Karpas-422 (cell line): ENCODE measurements around the gene MGAT5. TPM values are rescaled to one million over a fixed set of nuclear protein-coding genes. Genes with fewer than 3 reads are reported as not detected.

Source experiments
- DNase-seq: peaks from one replicate; pipeline ENCODE4 v3.0.0-alpha.2; 2015
- H2AFZ ChIP-seq: fragments of 200-600 bp; sonication (generic); 2 replicates; pipeline ENCODE4 v1.6.1; 2014; ENCODE audit warnings: antibody characterized with exemption, low read length, mixed read lengths
- H3K27ac ChIP-seq: fragments of 200-600 bp; sonication (generic); 2 replicates; pipeline ENCODE4 v1.5.1; 2014; ENCODE audit warnings: mild to moderate bottlenecking, low read length, moderate library complexity
- H3K27me3 ChIP-seq: fragments of 200-600 bp; sonication (generic); 2 replicates; pipeline ENCODE4 v1.6.1; 2014; ENCODE audit warnings: low read length, mixed read lengths
- H3K36me3 ChIP-seq: fragments of 200-600 bp; sonication (generic); 2 replicates; pipeline ENCODE4 v1.6.1; 2014; ENCODE audit warnings: low read length, mixed read lengths; ENCODE audit not compliant: insufficient read depth
- H3K4me1 ChIP-seq: fragments of 200-600 bp; sonication (generic); 2 replicates; pipeline ENCODE4 v1.6.1; 2014; ENCODE audit warnings: mild to moderate bottlenecking, low read length, mixed read lengths
- H3K4me2 ChIP-seq: fragments of 200-600 bp; sonication (generic); 2 replicates; pipeline ENCODE4 v1.6.1; 2014; ENCODE audit warnings: low read length, low read depth, mild to moderate bottlenecking; ENCODE audit not compliant: poor library complexity, severe bottlenecking
- H3K4me3 ChIP-seq: fragments of 200-600 bp; sonication (generic); 2 replicates; pipeline ENCODE4 v1.5.1; 2014; ENCODE audit warnings: mild to moderate bottlenecking, antibody characterized with exemption, low read length, mixed read lengths
- H3K79me2 ChIP-seq: fragments of 200-600 bp; sonication (generic); 2 replicates; pipeline ENCODE4 v1.6.1; 2014; ENCODE audit warnings: mild to moderate bottlenecking, low read length, mixed read lengths
- H3K9ac ChIP-seq: fragments of 200-600 bp; sonication (generic); 2 replicates; pipeline ENCODE4 v1.6.0; 2014; ENCODE audit warnings: low read length
- H3K9me2 ChIP-seq: fragments of 200-600 bp; sonication (generic), shearing (Covaris generic); replicated peaks from 2 replicates; pipeline ENCODE4 v1.6.0; 2014; ENCODE audit warnings: mild to moderate bottlenecking, low read length, moderate library complexity; ENCODE audit not compliant: insufficient read depth
- H3K9me3 ChIP-seq: fragments of 300-700, 200-600 bp; sonication (generic); 2 replicates; pipeline ENCODE4 v1.6.1; 2014; ENCODE audit warnings: low read length, mixed read lengths
- H4K20me1 ChIP-seq: fragments of 200-600 bp; sonication (generic); 2 replicates; pipeline ENCODE4 v1.6.1; 2014; ENCODE audit warnings: mild to moderate bottlenecking, antibody characterized with exemption, low read length, low read depth; ENCODE audit not compliant: insufficient read depth
- small RNA-seq: library from RNA; depleted of rRNA; stranded (forward); fragments of <200 nt; gene quantifications from one replicate; pipeline ENCODE3, GENCODE V24; 2014
- total RNA-seq: library from RNA; depleted of rRNA; stranded (reverse); fragments of >200 nt; shearing (Covaris generic); gene quantifications from 2 replicates; pipeline ENCODE4 v1.2.3, GENCODE V29; 2014; ENCODE audit warnings: low replicate concordance

MGAT5 gene
- total RNA-seq, 1 experiment from 2014 or later, result 22.7 TPM

DNA sequence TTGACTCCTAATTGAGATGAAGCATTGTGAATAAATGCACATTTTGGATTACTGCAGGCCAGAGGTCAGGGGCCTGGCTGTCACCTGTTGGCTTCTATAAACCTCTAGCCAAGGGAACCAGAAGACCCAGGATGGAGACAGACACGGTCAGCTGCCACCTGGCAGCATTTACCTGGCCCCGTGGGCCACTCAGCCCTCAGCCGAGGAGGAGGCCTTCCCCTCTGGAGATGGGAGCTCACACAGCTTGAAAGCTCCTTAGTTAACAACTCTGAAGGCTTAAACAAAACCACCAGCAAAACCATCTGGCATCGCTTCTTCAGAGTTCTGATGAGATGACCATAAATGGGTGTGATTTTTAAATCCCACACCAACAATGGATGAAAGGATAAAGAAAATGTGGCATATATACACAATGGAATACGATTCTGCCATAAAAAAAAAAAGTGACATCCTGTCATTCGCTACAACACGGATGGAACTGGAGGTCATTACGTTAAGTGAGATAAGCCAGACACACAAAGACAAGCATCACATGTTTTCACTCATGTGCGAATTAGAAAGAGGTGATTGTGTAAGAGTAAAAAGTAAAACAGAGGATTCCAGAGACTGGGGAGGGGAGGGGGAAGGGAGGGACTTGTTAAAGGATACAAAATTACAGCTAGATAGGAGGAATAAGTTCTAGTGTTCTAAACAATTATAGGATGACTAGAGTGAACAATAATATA, 246.5 kb downstream of the MGAT5 start:
- H2AFZ ChIP-seq, result no peak overlapping the region
- H3K9me2 ChIP-seq, result no peaks in the 10 kb centered on the region
- H3K9me3 ChIP-seq, result no peaks in the 10 kb centered on the region

DNA sequence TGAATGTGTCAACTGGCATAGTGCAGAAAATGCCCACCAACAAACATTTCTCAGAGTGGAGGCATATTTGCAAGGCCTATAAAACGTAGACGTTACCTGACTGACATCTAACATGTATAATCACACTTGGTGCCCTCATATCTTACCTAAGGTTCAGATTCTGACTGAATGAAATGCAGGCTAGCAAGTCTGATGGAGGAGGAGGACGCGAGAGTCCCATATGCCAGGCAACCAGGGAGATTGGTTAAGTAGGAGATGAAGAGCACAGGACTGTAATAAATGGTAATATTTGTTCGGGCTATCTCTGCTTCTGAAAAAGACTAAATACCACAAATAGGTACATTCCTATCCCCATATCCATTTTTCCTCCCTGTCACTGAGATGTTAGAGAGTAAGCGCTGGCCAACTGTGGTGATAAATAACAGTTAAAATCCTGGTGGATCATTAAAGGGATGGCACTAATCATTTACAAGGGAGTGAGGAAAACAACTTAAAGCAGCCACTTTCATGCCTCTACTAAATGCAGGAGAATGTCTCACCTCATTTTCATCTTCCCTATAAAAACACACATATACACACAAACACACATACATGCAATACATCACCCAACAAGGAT, 247.7 kb downstream of the MGAT5 start:
- Histone ChIP-seq H3K27me3 (no peaks in the 10 kb centered on the region), H3K9me3 (no peaks in the 10 kb centered on the region), H3K4me1 (no peaks in the 10 kb centered on the region), H3K4me2 (no peak overlapping the region), H3K4me3 (no peak overlapping the region), H4K20me1 (0 out of 2 replicates have a peak, but pooled peaks cover 3% of the 10 kb centered on the region), H3K36me3 (no peaks in the 10 kb centered on the region), H3K27ac (no peak overlapping the region), H3K79me2 (no peaks in the 10 kb centered on the region), H2AFZ (no peak overlapping the region), H3K9ac (no peak overlapping the region), H3K9me2 (no peaks in the 10 kb centered on the region)
- no peak for DNase-seq

More for the DNA sequence above, 246.5 kb downstream of the MGAT5 start:
- H3K9ac ChIP-seq, result no peak overlapping the region
- no peaks in the 10 kb centered on the region for H3K79me2 ChIP-seq
- no peak overlapping the region for H3K4me2 ChIP-seq
- H3K4me1 ChIP-seq, result no peaks in the 10 kb centered on the region
- H3K4me3 ChIP-seq, result no peak overlapping the region
- H3K27me3 ChIP-seq, result no peaks in the 10 kb centered on the region
- 0 out of 2 replicates have a peak, but pooled peaks cover 3% of the 10 kb centered on the region for H4K20me1 ChIP-seq
- H3K36me3 ChIP-seq, result no peaks in the 10 kb centered on the region
- no peak for DNase-seq
- H3K27ac ChIP-seq, result no peak overlapping the region

DNA sequence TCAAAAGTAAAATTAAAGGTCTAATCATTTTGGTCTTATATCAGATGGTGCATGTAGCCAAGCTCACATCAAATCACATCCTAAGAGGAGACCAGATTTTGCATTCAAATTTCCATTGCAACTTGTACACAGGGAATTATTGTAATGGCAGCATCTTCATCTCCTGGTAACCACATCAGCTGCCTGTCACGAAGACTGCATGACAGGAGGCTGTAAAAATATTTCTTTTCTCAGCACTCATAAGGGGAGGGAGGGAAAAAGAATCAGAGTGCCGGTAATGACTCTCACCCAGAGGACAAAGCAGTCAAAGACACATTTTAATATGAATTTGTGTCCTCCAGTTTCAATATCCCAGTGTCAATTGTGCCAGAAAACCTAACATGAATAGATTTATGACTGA, 248.2 kb downstream of the MGAT5 start:
- Histone ChIP-seq H3K9me2 (no peaks in the 10 kb centered on the region), H3K9ac (no peak overlapping the region), H3K4me3 (no peak overlapping the region), H3K4me1 (no peaks in the 10 kb centered on the region), H3K27me3 (no peaks in the 10 kb centered on the region), H4K20me1 (0 out of 2 replicates have a peak, but pooled peaks cover 3% of the 10 kb centered on the region), H3K36me3 (no peaks in the 10 kb centered on the region), H3K27ac (no peak overlapping the region), H3K9me3 (no peaks in the 10 kb centered on the region), H3K4me2 (no peak overlapping the region), H3K79me2 (no peaks in the 10 kb centered on the region), H2AFZ (no peak overlapping the region)
- no peak for DNase-seq

Small RNA genes within 50 kb of the gene (small RNA-seq; reads per million reads assigned to genes)
- not detected for gene RNA5SP104
